CD4-positive, alpha-beta T cell (primary cell): ENCODE results near the gene CHRNA5. TPM values are rescaled to one million over a fixed set of nuclear protein-coding genes. Genes with fewer than 3 reads are reported as not detected.

Experiments
- ATAC-seq: fragments of 200-7000 bp; cut with Tn5 transposase; one replicate; pipeline ENCODE4 v1.10.0; 2022; ENCODE audit warnings: mild to moderate bottlenecking; ENCODE audit not compliant: poor library complexity
- CTCF ChIA-PET: fragments of 350-600 bp; sonication (Branson Sonifier 250); formaldehyde crosslinking; loops from one replicate; lab custom pipeline; 2021; ENCODE audit warnings: antibody characterized with exemption, inconsistent platforms; lab: Charles Lee
- POLR2A ChIA-PET: fragments of 350-600 bp; sonication (Branson Sonifier 250); formaldehyde crosslinking; loops from one replicate; lab custom pipeline; 2021; ENCODE audit warnings: antibody characterized with exemption, inconsistent platforms; lab: Charles Lee
- DNase-seq, 14 experiments: peaks; one replicate each; pipeline ENCODE4 v3.0.0-alpha.2; 2013 to 2020; ENCODE audit warnings: mixed read lengths in 2 of 14
- H3K27ac ChIP-seq, 2 donors: one replicate each; pipeline versions ENCODE4 v1.5.1 to v1.7.0; 2013; ENCODE audit warnings: low read length in 2 of 2, low read depth in 1 of 2, mild to moderate bottlenecking in 1 of 2
- H3K27me3 ChIP-seq, 2 experiments: 1 replicate in 1 of 2; 2 replicates in 1 of 2; pipeline versions ENCODE4 v1.6.1 to v1.7.0; 2013; ENCODE audit warnings: low read length in 2 of 2, control low read depth in 1 of 2, mild to moderate bottlenecking in 1 of 2, moderate library complexity in 1 of 2; ENCODE audit not compliant: insufficient read depth in 2 of 2, control insufficient read depth in 1 of 2
- H3K36me3 ChIP-seq: one replicate; pipeline ENCODE4 v1.6.1; 2013; ENCODE audit warnings: low read length, control low read depth; ENCODE audit not compliant: insufficient read depth
- H3K4me1 ChIP-seq: one replicate; pipeline ENCODE4 v1.6.1; 2013; ENCODE audit warnings: low read length, control low read depth; ENCODE audit not compliant: insufficient read depth
- H3K4me3 ChIP-seq: one replicate; pipeline ENCODE4 v1.5.1; 2013; ENCODE audit warnings: mild to moderate bottlenecking, low read length, moderate library complexity
- H3K9me3 ChIP-seq, 2 experiments: 1 replicate in 1 of 2; 2 replicates in 1 of 2; pipeline versions ENCODE4 v1.6.1 to v1.7.0; 2013; ENCODE audit warnings: low read length in 2 of 2, mild to moderate bottlenecking in 2 of 2, control low read depth in 1 of 2, moderate library complexity in 1 of 2; ENCODE audit not compliant: control insufficient read depth in 1 of 2, insufficient read depth in 1 of 2
- H3K27ac Mint-ChIP-seq: one replicate; pipeline ENCODE4 v1.8.0; 2020; ENCODE audit warnings: mixed read lengths
- H3K27me3 Mint-ChIP-seq: one replicate; pipeline ENCODE4 v1.8.0; 2021; ENCODE audit warnings: mixed read lengths
- H3K36me3 Mint-ChIP-seq: one replicate; pipeline ENCODE4 v1.8.0; 2021; ENCODE audit warnings: low read depth, mixed read lengths
- H3K4me1 Mint-ChIP-seq: one replicate; pipeline ENCODE4 v1.8.0; 2021; ENCODE audit warnings: low read depth, mixed read lengths
- H3K4me3 Mint-ChIP-seq: one replicate; pipeline ENCODE4 v1.8.0; 2020; ENCODE audit warnings: mild to moderate bottlenecking, mixed read lengths
- H3K9me3 Mint-ChIP-seq: one replicate; pipeline ENCODE4 v1.8.0; 2020; ENCODE audit warnings: mixed read lengths
- intact Hi-C, 2 experiments: fragments of 100-400 bp; cut with DNase I in 1 of 2; cut with micrococcal nuclease in 1 of 2; formaldehyde crosslinking; loops; one replicate each; pipeline versions ENCODE4 v1.15.1 to v1.9.0; 2023 to 2025; cut with DNase I, micrococcal nuclease
- total RNA-seq, 174 experiments: library from RNA in 2 of 174; stranded (reverse) in 2 of 174; gene quantifications; one replicate each; pipeline ENCODE4 v1.2.3 and lab custom pipeline; 2021 to 2026
- TF ChIP-seq, protein P1 (sequence below): fragments of 200-600 bp; IDR thresholded peaks from one replicate; pipeline ENCODE4 v1.8.0; 2022; ENCODE audit warnings: antibody characterized with exemption, mild to moderate bottlenecking

The CHRNA5 gene
- total RNA-seq, 2 experiments from 2014 or later, result 0.25 TPM

DNA sequence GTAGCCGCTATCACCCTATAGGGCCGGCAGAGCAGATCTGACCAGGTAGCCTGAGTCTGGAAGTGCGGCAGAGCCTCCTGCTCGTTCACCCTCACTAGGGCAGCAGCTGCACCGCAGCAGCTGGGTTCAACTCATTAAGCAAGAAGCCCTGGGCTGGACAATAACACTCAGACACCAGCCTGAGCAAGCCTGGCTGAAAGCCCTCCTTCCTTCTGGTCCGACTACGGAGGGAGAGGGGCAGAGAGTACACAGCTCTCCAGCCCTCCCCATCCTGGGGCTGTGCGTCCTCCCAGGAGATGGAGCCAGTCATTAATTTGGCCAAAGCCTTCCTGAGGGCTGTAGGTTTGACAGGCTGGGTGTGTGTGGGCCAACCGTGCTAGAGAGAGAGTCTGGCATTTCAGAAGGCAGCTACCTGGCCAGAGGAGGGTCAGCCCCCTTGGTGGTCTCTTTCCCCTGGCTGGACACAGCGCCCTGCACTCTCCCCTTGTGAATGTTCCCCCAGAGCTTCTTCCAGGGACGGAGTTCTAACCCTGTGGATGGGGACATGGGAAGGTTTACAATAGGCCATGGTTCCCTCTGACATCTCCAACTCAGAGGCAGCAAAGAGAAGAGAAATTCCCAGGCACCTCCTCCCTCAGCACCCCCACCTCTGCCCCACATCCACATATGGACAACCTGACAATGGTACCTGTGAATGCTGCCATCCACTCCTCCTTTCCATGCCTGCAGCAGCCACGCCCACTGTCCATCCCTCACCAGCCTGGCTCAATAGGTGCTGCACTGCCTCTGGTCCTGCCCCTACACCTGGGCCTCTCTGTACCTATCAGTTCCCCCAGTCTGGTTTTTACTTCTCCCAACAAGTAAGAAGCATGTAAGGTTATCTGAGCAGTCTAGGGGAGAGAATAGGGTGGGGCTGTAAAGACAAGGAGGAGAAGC is 69.2 kb downstream of the CHRNA5 start:
- H3K9me3 ChIP-seq, result peaks cover 9% of the 10 kb centered on the region in 2 experiments
- H3K4me3 Mint-ChIP-seq, result no peak overlapping the region
- no peak for ATAC-seq
- H3K27ac ChIP-seq, result no peak overlapping the region
- H3K36me3 ChIP-seq, result no peaks in the 10 kb centered on the region
- CTCF ChIA-PET, result no interaction called here
- no peak overlapping the region for H3K27ac Mint-ChIP-seq
- no peaks in the 10 kb centered on the region for H3K4me1 ChIP-seq
- no peaks in the 10 kb centered on the region for H3K4me1 Mint-ChIP-seq
- peaks cover 6 to 11% of the 10 kb centered on the region in 2 experiments for H3K27me3 ChIP-seq
- DNase-seq, result no peak
- H3K36me3 Mint-ChIP-seq, result no peaks in the 10 kb centered on the region
- no peak overlapping the region for H3K4me3 ChIP-seq
- TF ChIP-seq, protein P1, sequence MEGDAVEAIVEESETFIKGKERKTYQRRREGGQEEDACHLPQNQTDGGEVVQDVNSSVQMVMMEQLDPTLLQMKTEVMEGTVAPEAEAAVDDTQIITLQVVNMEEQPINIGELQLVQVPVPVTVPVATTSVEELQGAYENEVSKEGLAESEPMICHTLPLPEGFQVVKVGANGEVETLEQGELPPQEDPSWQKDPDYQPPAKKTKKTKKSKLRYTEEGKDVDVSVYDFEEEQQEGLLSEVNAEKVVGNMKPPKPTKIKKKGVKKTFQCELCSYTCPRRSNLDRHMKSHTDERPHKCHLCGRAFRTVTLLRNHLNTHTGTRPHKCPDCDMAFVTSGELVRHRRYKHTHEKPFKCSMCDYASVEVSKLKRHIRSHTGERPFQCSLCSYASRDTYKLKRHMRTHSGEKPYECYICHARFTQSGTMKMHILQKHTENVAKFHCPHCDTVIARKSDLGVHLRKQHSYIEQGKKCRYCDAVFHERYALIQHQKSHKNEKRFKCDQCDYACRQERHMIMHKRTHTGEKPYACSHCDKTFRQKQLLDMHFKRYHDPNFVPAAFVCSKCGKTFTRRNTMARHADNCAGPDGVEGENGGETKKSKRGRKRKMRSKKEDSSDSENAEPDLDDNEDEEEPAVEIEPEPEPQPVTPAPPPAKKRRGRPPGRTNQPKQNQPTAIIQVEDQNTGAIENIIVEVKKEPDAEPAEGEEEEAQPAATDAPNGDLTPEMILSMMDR, result no peak
- H3K9me3 Mint-ChIP-seq, result no peaks in the 10 kb centered on the region
- H3K27me3 Mint-ChIP-seq, result peaks cover 13% of the 10 kb centered on the region
- POLR2A ChIA-PET, result no interaction called here
- intact Hi-C loops, result loop anchor here in 1 of 2 experiments (5.0 kb wide), 2 partner anchors 73 to 548 kb away; no protein-coding TSS in a partner anchor

DNA sequence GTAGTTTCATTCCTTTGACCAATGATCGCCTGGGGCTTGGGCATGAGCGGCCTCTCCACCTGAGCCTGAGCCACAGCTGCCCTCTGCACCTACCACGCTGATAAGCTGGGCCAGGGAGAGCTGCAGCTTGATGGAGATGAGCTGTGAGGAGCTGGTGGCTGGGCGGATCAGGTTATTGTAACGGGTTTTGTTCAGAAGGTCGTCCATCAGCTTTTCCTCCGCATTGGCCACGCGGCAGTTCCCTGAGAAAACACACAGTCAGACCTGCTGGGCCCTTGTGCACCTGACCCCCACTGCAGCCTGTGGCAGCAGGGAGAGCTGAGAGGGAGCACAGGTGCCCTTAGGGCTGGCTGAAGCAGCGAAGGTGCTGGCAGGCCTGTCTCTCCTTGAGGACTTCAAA is 70.0 kb downstream of the CHRNA5 start:
- no peak overlapping the region for H3K27ac ChIP-seq
- Mint-ChIP-seq H3K27me3 (peaks cover 13% of the 10 kb centered on the region), H3K9me3 (no peaks in the 10 kb centered on the region), H3K27ac (no peak overlapping the region), H3K4me1 (no peaks in the 10 kb centered on the region), H3K4me3 (no peak overlapping the region), H3K36me3 (no peaks in the 10 kb centered on the region)
- TF ChIP-seq, protein P1, result no peak
- ATAC-seq, result no peak
- ChIA-PET POLR2A (no interaction called here), CTCF (no interaction called here)
- H3K9me3 ChIP-seq, result peaks cover 9% of the 10 kb centered on the region in 2 experiments
- intact Hi-C loops, result loop anchor here in 1 of 2 experiments (5.0 kb wide), 2 partner anchors 72 to 547 kb away; no protein-coding TSS in a partner anchor
- no peak for DNase-seq
- H3K36me3 ChIP-seq, result no peaks in the 10 kb centered on the region
- peaks cover 8 to 19% of the 10 kb centered on the region in 2 experiments for H3K27me3 ChIP-seq
- no peak overlapping the region for H3K4me3 ChIP-seq
- H3K4me1 ChIP-seq, result peaks cover 4% of the 10 kb centered on the region

DNA sequence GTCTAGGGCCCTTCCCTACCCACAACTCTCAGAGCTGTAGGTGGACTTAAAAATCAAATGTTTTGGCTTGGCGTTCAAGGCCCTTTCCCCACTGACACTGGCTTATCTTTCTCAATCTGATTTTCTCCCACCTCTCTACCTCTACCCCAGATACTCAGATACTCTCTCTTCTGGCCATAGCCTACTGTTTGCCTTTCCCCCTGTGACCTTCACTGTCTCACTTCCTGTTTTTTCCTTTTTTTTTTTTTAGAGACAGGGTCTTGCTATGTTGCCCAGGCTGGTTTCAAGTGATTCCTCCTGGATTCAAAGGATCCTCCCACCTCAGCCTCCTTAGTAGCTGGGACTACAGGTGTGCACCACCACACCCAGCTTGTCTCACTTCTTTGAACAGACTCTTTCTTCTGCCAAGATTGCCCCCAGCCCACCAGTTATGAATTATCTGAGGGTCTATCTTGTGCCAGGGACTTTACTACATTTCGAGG is 71.1 kb downstream of the CHRNA5 start:
- H3K4me3 Mint-ChIP-seq, result no peak overlapping the region

More for the DNA sequence above, 71.1 kb downstream of the CHRNA5 start:
- H3K4me1 Mint-ChIP-seq, result peaks cover 6% of the 10 kb centered on the region
- no peaks in the 10 kb centered on the region for H3K9me3 Mint-ChIP-seq
- H3K27ac Mint-ChIP-seq, result no peak overlapping the region
- TF ChIP-seq, protein P1, result no peak
- intact Hi-C loops, result loop anchor here in 1 of 2 experiments (5.0 kb wide), 2 partner anchors 71 to 546 kb away; no protein-coding TSS in a partner anchor
- Histone ChIP-seq H3K4me3 (no peak overlapping the region), H3K4me1 (peaks cover 15% of the 10 kb centered on the region), H3K9me3 (peaks cover 9% of the 10 kb centered on the region in 2 experiments), H3K27ac (no peak overlapping the region), H3K27me3 (peaks cover 11 to 25% of the 10 kb centered on the region in 2 experiments), H3K36me3 (no peaks in the 10 kb centered on the region)
- peaks cover 15% of the 10 kb centered on the region for H3K27me3 Mint-ChIP-seq
- CTCF ChIA-PET, result no interaction called here
- DNase-seq (no peak), ATAC-seq (no peak)
- POLR2A ChIA-PET, result no interaction called here
- H3K36me3 Mint-ChIP-seq, result no peaks in the 10 kb centered on the region
